ENCODE data around the gene RFFL.

GRCh38 chr17:35068249-35068648, 4.7 kb upstream of the RFFL start:
- TF ChIP-seq CTCF (conservative IDR thresholded peaks at IDR 0.05) (no peak), ZFX (IDR thresholded peaks at IDR 0.05) (no peak)
